A673 (cell line): Measurements from ENCODE around the gene RPL13A. TPM values are rescaled to one million over a fixed set of nuclear protein-coding genes. Genes with fewer than 3 reads are reported as not detected.

Experiments used
- BruUV-seq: library from RNA; stranded (reverse); fragments of 400-500 nt; replicated peaks from 2 replicates; lab custom pipeline; 2021; lab: Mats Ljungman, UMichigan
- CTCF ChIA-PET: fragments of 300-600 bp; sonication (Branson Sonifier 250); formaldehyde crosslinking; loops from one replicate; lab custom pipeline; 2022; ENCODE audit warnings: antibody characterized with exemption; lab: Charles Lee
- POLR2A ChIA-PET: fragments of 300-600 bp; sonication (Branson Sonifier 250); formaldehyde crosslinking; loops from one replicate; lab custom pipeline; 2022; ENCODE audit warnings: antibody characterized with exemption; ENCODE audit not compliant: low non-redundant PET; lab: Charles Lee
- DNase-seq: peaks from one replicate; pipeline ENCODE4 v3.0.0-alpha.2; 2015; ENCODE audit warnings: low spot score
- H3K27ac ChIP-seq: fragments of 200-600 bp; sonication (generic); 2 replicates; pipeline ENCODE4 v1.5.1; 2016; ENCODE audit warnings: mixed run types, low read depth, mild to moderate bottlenecking, mixed read lengths, antibody characterized with exemption, low read length; ENCODE audit not compliant: poor library complexity, severe bottlenecking
- H3K27me3 ChIP-seq: fragments of 200-600 bp; sonication (generic); replicated peaks from 2 replicates; pipeline ENCODE4 v1.6.1; 2017; ENCODE audit warnings: mixed run types, low read depth, mild to moderate bottlenecking, mixed read lengths, antibody characterized with exemption, low read length; ENCODE audit not compliant: insufficient read depth, poor library complexity
- H3K36me3 ChIP-seq: fragments of 200-600 bp; sonication (generic); 2 replicates; pipeline ENCODE4 v1.6.1; 2016; ENCODE audit warnings: mixed run types, mild to moderate bottlenecking, mixed read lengths, antibody characterized with exemption, low read length; ENCODE audit not compliant: insufficient read depth, poor library complexity, severe bottlenecking
- H3K4me1 ChIP-seq: fragments of 200-600 bp; sonication (generic); 2 replicates; pipeline ENCODE4 v1.6.1; 2017; ENCODE audit warnings: mixed run types, mild to moderate bottlenecking, mixed read lengths, antibody characterized with exemption, low read length; ENCODE audit not compliant: insufficient read depth, poor library complexity, severe bottlenecking
- H3K4me3 ChIP-seq: fragments of 200-600 bp; sonication (generic); 2 replicates; pipeline ENCODE4 v1.5.1; 2016; ENCODE audit warnings: low read depth, mixed run types, mild to moderate bottlenecking, mixed read lengths, low read length; ENCODE audit not compliant: poor library complexity, severe bottlenecking
- H3K9me3 ChIP-seq: fragments of 200-600 bp; sonication (generic); 2 replicates; pipeline ENCODE4 v1.6.1; 2016; ENCODE audit warnings: mixed run types, low read depth, mild to moderate bottlenecking, mixed read lengths, antibody characterized with exemption, low read length; ENCODE audit not compliant: poor library complexity, severe bottlenecking
- CTCF ChIP-seq: fragments of 300-800, 200-600 bp; sonication (generic); conservative IDR thresholded peaks from 2 replicates; pipeline ENCODE4 v1.5.1; 2017; ENCODE audit warnings: low read depth, mild to moderate bottlenecking, antibody characterized with exemption, low read length, moderate library complexity, mixed read lengths
- EZH2 ChIP-seq: fragments of 200-600 bp; sonication (generic); IDR thresholded peaks from 2 replicates; pipeline ENCODE4 v1.6.1; 2017; ENCODE audit warnings: borderline replicate concordance, low read depth, mild to moderate bottlenecking, mixed read lengths, antibody characterized with exemption, low read length; ENCODE audit not compliant: poor library complexity, severe bottlenecking
- intact Hi-C: fragments of 100-400 bp; cut with micrococcal nuclease; formaldehyde crosslinking; loops from one replicate; pipeline ENCODE4 v1.10.0; 2022; ENCODE audit not compliant: unreplicated experiment
- total RNA-seq: library from RNA; stranded (reverse); gene quantifications from 2 replicates; pipeline ENCODE4 v1.2.3, GENCODE V29; 2021

Gene RPL13A
- total RNA-seq, 1 experiment from 2014 or later = 2,390 TPM

GRCh38 chr19:49479975-49480628, 7.3 kb upstream of the RPL13A start:
- H3K36me3 ChIP-seq = no peaks in the 10 kb centered on the region
- no peaks in the 10 kb centered on the region for H3K27me3 ChIP-seq
- no peaks in the 10 kb centered on the region for H3K9me3 ChIP-seq
- peaks cover 4% of the 10 kb centered on the region for H3K4me1 ChIP-seq
- intact Hi-C loops = no loop called here
- ChIA-PET POLR2A (no interaction called here), CTCF (interaction anchor here (1.1 kb wide), 1 partner anchor 88 kb away, joined by 11 read pairs; no protein-coding TSS in a partner anchor)
- no peak overlapping the region for H3K27ac ChIP-seq
- no peak for DNase-seq
- TF ChIP-seq CTCF = no peak
- no peak for TF ChIP-seq EZH2
- BruUV-seq = no TSS peak
- H3K4me3 ChIP-seq = no peak overlapping the region

GRCh38 chr19:49481020-49481683, 6.3 kb upstream of the RPL13A start:
- TF ChIP-seq EZH2 = no peak
- no peak for TF ChIP-seq CTCF
- Histone ChIP-seq H3K4me1 (peaks cover under 1% of the 10 kb centered on the region), H3K27ac (no peak overlapping the region), H3K9me3 (no peaks in the 10 kb centered on the region), H3K36me3 (no peaks in the 10 kb centered on the region), H3K4me3 (no peak overlapping the region), H3K27me3 (no peaks in the 10 kb centered on the region)
- intact Hi-C loops = no loop called here
- no TSS peak for BruUV-seq
- no peak for DNase-seq
- POLR2A ChIA-PET = no interaction called here
- CTCF ChIA-PET = interaction anchor here (0.6 to 1.1 kb wide), 3 partner anchors 36 to 278 kb away, joined by 3 to 11 read pairs (median 10); no protein-coding TSS in a partner anchor

GRCh38 chr19:49486232-49486631, 1.2 kb upstream of the RPL13A start:
- DNase-seq = no peak
- peaks cover 16% of the 10 kb centered on the region for H3K4me1 ChIP-seq
- H3K27ac ChIP-seq = peak overlapping the region; percentile 97
- H3K27me3 ChIP-seq = no peaks in the 10 kb centered on the region
- no TSS peak for BruUV-seq
- H3K9me3 ChIP-seq = no peaks in the 10 kb centered on the region
- POLR2A ChIA-PET = no interaction called here
- H3K36me3 ChIP-seq = peaks cover 34% of the 10 kb centered on the region
- H3K4me3 ChIP-seq = no peak overlapping the region
- CTCF ChIA-PET = no interaction called here
- intact Hi-C loops = no loop called here
- TF ChIP-seq CTCF (no peak), EZH2 (no peak)
